PC-3 (cell line): ENCODE measurements around the gene RAB6B. TPM values are rescaled to one million over a fixed set of nuclear protein-coding genes. Genes with fewer than 3 reads are reported as not detected.

Experiments used
- ATAC-seq: fragments of 200-7000 bp; cut with Tn5 transposase; 2 replicates; pipeline ENCODE4 v1.9.1; 2020; ENCODE audit warnings: mild to moderate bottlenecking, moderate library complexity
- BruUV-seq: library from RNA; stranded (reverse); fragments of 400-500 nt; replicated peaks from 2 replicates; lab custom pipeline; 2021; lab: Mats Ljungman, UMichigan
- CTCF ChIA-PET: fragments of 300-600 bp; sonication (Branson Sonifier 250); formaldehyde crosslinking; loops from one replicate; lab custom pipeline; 2022; ENCODE audit warnings: antibody characterized with exemption; lab: Charles Lee
- POLR2A ChIA-PET: fragments of 300-600 bp; sonication (Branson Sonifier 250); formaldehyde crosslinking; loops from one replicate; lab custom pipeline; 2022; ENCODE audit warnings: antibody characterized with exemption; ENCODE audit not compliant: unreplicated experiment; lab: Charles Lee
- DNase-seq: peaks from one replicate; pipeline ENCODE4 v3.0.0-alpha.2; 2015
- H2AFZ ChIP-seq: fragments of 300-600 bp; sonication (generic); 2 replicates; pipeline ENCODE4 v1.6.0; 2016; ENCODE audit warnings: antibody characterized with exemption, low read length
- H3F3A ChIP-seq: fragments of 300-600 bp; sonication (generic); one replicate; pipeline ENCODE4 v1.6.0; 2017; ENCODE audit warnings: antibody characterized with exemption, low read length, control low read depth, mild to moderate bottlenecking; ENCODE audit not compliant: unreplicated experiment
- H3K27ac ChIP-seq: fragments of 300-600 bp; sonication (generic); 2 replicates; pipeline ENCODE4 v1.5.1; 2016; ENCODE audit warnings: mild to moderate bottlenecking, low read length
- H3K27me3 ChIP-seq: fragments of 300-600 bp; sonication (generic); 2 replicates; pipeline ENCODE4 v1.6.1; 2016; ENCODE audit warnings: low read length, mixed read lengths
- H3K36me3 ChIP-seq: fragments of 300-600 bp; sonication (generic); 2 replicates; pipeline ENCODE4 v1.6.1; 2016; ENCODE audit warnings: low read depth, mixed run types, low read length, mixed read lengths
- H3K4me1 ChIP-seq: fragments of 300-600 bp; sonication (generic); 2 replicates; pipeline ENCODE4 v1.5.1; 2016; ENCODE audit warnings: low read length; ENCODE audit not compliant: insufficient read depth
- H3K4me2 ChIP-seq: fragments of 300-600 bp; sonication (generic); 2 replicates; pipeline ENCODE4 v1.6.0; 2016; ENCODE audit warnings: low read length
- H3K4me3 ChIP-seq: fragments of 300-600 bp; sonication (generic); 2 replicates; pipeline ENCODE4 v1.5.1; 2016; ENCODE audit warnings: mild to moderate bottlenecking, low read length, mixed read lengths
- H3K79me2 ChIP-seq: fragments of 300-600 bp; sonication (generic); 2 replicates; pipeline ENCODE4 v1.6.1; 2017; ENCODE audit warnings: low read length, mixed read lengths
- H3K9ac ChIP-seq: fragments of 300-600 bp; sonication (generic); 2 replicates; pipeline ENCODE4 v1.6.0; 2016; ENCODE audit warnings: mild to moderate bottlenecking, low read length
- H3K9me2 ChIP-seq: fragments of 300-600 bp; sonication (generic); replicated peaks from 2 replicates; pipeline ENCODE4 v1.6.1; 2016; ENCODE audit warnings: mixed run types, low read length, mixed read lengths
- H3K9me3 ChIP-seq: fragments of 300-600 bp; sonication (generic); 2 replicates; pipeline ENCODE4 v1.6.1; 2016; ENCODE audit warnings: low read length, mixed read lengths
- H4K20me1 ChIP-seq: fragments of 300-600 bp; sonication (generic); 2 replicates; pipeline ENCODE4 v1.6.1; 2016; ENCODE audit warnings: low read length, mixed read lengths
- EZH2 ChIP-seq: fragments of 300-600 bp; sonication (generic); IDR thresholded peaks from one replicate; pipeline ENCODE4 v1.6.1; 2017; ENCODE audit warnings: antibody characterized with exemption, mild to moderate bottlenecking, low read length; ENCODE audit not compliant: unreplicated experiment
- EZH2phosphoT487 ChIP-seq: fragments of 300-600 bp; sonication (generic); IDR thresholded peaks from 2 replicates; pipeline ENCODE4 v1.6.1; 2018; ENCODE audit warnings: mild to moderate bottlenecking, antibody characterized with exemption, low read length, borderline replicate concordance
- intact Hi-C: fragments of 100-400 bp; cut with micrococcal nuclease; formaldehyde crosslinking; loops from 2 replicates; pipeline ENCODE4 v1.9.0; 2023
- total RNA-seq: library from RNA; depleted of rRNA; stranded (reverse); fragments of >200 nt; gene quantifications from 2 replicates; pipeline ENCODE4 v1.2.3, GENCODE V29; 2014
- TF ChIP-seq, protein P1 (sequence below): fragments of 300-600 bp; sonication (generic); conservative IDR thresholded peaks from 2 replicates; pipeline ENCODE4 v1.5.1; 2017; ENCODE audit warnings: antibody characterized with exemption, low read depth, mild to moderate bottlenecking, low read length

The RAB6B gene
- total RNA-seq, 1 experiment from 2014 or later, result 0.22 TPM

DNA sequence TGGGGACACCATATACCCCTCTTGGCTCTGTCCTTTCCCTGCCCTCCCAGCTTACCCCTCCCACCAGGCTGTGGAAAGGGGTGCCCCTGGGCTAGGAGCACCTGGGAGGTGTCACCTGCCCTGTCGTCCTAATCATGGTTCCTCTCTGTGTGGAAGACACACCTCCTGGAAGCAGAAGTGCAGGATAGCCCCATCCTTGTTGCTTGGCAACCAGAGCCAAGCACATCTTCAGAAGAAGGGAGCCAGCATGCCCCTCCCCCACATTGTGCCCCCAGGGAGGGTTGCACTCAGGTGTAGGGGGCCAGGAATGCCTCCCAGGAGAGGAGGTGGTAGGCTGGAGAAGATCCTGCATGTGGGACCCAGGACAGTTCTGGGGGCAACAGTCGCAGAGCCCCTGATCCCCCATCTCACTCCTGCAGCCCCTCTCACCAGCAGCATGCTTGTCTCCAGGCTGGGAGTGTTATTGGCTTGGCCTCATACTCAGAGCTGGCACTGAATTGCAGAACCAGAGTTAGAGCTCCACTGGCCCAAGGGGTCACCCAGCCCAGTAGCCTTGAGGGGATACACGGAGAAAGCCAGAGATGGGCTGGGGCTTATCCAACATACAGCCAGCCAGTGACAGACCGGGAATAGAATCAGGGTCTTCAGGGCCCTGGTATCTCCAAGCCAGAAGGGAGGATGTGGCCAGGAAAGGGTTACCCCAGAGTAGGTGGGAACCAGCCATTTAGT lies 8.4 kb downstream of the RAB6B start:
- Histone ChIP-seq H3K27me3 (no peaks in the 10 kb centered on the region), H3K4me2 (no peak overlapping the region), H2AFZ (no peak overlapping the region), H3K27ac (no peak overlapping the region), H3K9ac (no peak overlapping the region), H3K4me1 (no peaks in the 10 kb centered on the region), H3K9me2 (no peaks in the 10 kb centered on the region), H3F3A (no peaks in the 10 kb centered on the region), H3K79me2 (no peaks in the 10 kb centered on the region), H3K4me3 (no peak overlapping the region), H3K9me3 (no peaks in the 10 kb centered on the region), H4K20me1 (no peaks in the 10 kb centered on the region), H3K36me3 (no peaks in the 10 kb centered on the region)
- DNase-seq (no peak), ATAC-seq (no peak)
- intact Hi-C loops, result no loop called here
- TF ChIP-seq, protein P1, sequence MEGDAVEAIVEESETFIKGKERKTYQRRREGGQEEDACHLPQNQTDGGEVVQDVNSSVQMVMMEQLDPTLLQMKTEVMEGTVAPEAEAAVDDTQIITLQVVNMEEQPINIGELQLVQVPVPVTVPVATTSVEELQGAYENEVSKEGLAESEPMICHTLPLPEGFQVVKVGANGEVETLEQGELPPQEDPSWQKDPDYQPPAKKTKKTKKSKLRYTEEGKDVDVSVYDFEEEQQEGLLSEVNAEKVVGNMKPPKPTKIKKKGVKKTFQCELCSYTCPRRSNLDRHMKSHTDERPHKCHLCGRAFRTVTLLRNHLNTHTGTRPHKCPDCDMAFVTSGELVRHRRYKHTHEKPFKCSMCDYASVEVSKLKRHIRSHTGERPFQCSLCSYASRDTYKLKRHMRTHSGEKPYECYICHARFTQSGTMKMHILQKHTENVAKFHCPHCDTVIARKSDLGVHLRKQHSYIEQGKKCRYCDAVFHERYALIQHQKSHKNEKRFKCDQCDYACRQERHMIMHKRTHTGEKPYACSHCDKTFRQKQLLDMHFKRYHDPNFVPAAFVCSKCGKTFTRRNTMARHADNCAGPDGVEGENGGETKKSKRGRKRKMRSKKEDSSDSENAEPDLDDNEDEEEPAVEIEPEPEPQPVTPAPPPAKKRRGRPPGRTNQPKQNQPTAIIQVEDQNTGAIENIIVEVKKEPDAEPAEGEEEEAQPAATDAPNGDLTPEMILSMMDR, result no peak
- TF ChIP-seq EZH2 (no peak), EZH2phosphoT487 (no peak)
- BruUV-seq, result no TSS peak
- ChIA-PET POLR2A (no interaction called here), CTCF (no interaction called here)

DNA sequence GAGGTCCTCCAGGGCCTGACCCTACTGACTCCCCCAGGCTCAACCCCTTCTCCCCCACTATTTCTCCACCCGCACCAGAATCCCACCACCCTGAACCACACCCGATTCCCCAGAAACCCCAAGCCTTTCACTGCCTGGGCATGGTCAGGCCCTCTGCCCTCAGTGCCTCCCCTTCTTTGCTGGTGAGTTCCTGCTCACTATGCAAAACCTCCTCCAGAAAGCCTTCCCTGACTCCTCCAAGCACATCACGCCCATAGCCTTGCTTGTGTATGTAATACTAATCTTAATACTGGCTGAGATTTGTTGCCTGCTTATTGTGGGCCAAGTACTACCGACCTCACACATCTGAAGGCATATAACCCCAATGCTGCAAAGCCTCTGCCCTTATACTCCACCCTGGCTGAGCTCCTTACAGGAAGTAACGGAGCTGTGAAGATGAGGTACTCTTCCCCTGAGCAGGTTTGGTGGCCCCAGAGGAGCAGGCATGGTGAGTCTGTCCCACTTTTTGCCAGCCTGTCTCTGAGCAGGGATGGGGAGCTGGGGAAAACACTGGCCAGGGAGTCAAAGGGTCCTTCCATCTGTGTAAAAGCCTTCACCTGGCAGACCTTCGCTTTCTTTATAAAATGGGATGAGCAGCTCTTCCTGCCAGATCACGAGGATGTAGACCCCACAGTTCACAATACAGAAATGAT lies 9.5 kb downstream of the RAB6B start:
- no peak overlapping the region for H2AFZ ChIP-seq
- ChIA-PET CTCF (no interaction called here), POLR2A (no interaction called here)
- H3K4me3 ChIP-seq, result no peak overlapping the region
- H3K4me1 ChIP-seq, result no peaks in the 10 kb centered on the region
- BruUV-seq, result no TSS peak
- intact Hi-C loops, result no loop called here
- TF ChIP-seq, protein P1, result no peak
- TF ChIP-seq EZH2phosphoT487 (no peak), EZH2 (no peak)
- no peak overlapping the region for H3K4me2 ChIP-seq
- H3K9ac ChIP-seq, result no peak overlapping the region
- H3K36me3 ChIP-seq, result no peaks in the 10 kb centered on the region
- DNase-seq (no peak), ATAC-seq (no peak)
- no peaks in the 10 kb centered on the region for H3K27me3 ChIP-seq
- H3K9me3 ChIP-seq, result no peaks in the 10 kb centered on the region
- no peak overlapping the region for H3K27ac ChIP-seq
- no peaks in the 10 kb centered on the region for H3K9me2 ChIP-seq
- no peaks in the 10 kb centered on the region for H3F3A ChIP-seq
- no peaks in the 10 kb centered on the region for H3K79me2 ChIP-seq
- H4K20me1 ChIP-seq, result no peaks in the 10 kb centered on the region
